ENCODE measurements around the gene HRK. TPM values are rescaled to one million over a fixed set of nuclear protein-coding genes. Genes with fewer than 3 reads are reported as not detected.

Gene HRK
- total RNA-seq, 6 experiments from 2014 or later = not detected

- H3K4me1 Mint-ChIP-seq (ENCODE audit: low read depth) = no peaks in the 10 kb centered on the region
- no peaks in the 10 kb centered on the region for H3K9me3 Mint-ChIP-seq
- DNase-seq = no peak
- TF ChIP-seq, protein P1, sequence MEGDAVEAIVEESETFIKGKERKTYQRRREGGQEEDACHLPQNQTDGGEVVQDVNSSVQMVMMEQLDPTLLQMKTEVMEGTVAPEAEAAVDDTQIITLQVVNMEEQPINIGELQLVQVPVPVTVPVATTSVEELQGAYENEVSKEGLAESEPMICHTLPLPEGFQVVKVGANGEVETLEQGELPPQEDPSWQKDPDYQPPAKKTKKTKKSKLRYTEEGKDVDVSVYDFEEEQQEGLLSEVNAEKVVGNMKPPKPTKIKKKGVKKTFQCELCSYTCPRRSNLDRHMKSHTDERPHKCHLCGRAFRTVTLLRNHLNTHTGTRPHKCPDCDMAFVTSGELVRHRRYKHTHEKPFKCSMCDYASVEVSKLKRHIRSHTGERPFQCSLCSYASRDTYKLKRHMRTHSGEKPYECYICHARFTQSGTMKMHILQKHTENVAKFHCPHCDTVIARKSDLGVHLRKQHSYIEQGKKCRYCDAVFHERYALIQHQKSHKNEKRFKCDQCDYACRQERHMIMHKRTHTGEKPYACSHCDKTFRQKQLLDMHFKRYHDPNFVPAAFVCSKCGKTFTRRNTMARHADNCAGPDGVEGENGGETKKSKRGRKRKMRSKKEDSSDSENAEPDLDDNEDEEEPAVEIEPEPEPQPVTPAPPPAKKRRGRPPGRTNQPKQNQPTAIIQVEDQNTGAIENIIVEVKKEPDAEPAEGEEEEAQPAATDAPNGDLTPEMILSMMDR (IDR thresholded peaks at IDR 0.05) = no peak
- H3K27me3 Mint-ChIP-seq (ENCODE audit: insufficient read depth) = peaks cover 21% of the 10 kb centered on the region
- H3K27ac Mint-ChIP-seq = no peak overlapping the region
- H3K4me3 Mint-ChIP-seq = no peak overlapping the region
- no peaks in the 10 kb centered on the region for H3K36me3 Mint-ChIP-seq (ENCODE audit: low read depth)
Observed at GRCh38 chr12:116887897-116888296, 6.7 kb upstream of the HRK start.

DNA sequence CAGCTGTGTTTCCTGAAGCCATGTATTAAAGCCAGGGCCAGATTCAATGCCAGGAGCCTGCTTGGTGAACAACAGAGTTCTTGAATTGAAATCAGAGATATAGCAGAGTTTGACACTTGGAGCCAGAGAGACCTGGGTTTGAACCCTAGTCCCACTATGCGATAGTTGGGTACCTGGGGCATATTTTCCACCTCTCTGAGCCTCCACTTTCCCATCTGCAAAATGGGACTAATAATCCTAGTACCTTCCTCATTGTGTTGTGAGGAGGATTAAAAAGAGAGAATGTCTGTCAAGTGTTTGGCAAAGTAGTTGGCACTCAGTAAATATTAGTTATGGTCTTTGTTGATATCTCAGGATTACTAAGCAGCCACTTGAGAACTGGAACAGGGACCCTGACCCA lies 6.0 kb upstream of the HRK start:
- H3K27ac Mint-ChIP-seq = no peak overlapping the region
- TF ChIP-seq, protein P1 (IDR thresholded peaks at IDR 0.05) = no peak
- H3K4me3 Mint-ChIP-seq = no peak overlapping the region
- H3K36me3 Mint-ChIP-seq (ENCODE audit: low read depth) = no peaks in the 10 kb centered on the region
- H3K4me1 Mint-ChIP-seq (ENCODE audit: low read depth) = 0 out of 2 replicates have a peak, but pooled peaks cover 6% of the 10 kb centered on the region
- peaks cover 23% of the 10 kb centered on the region for H3K27me3 Mint-ChIP-seq (ENCODE audit: insufficient read depth)
- no peaks in the 10 kb centered on the region for H3K9me3 Mint-ChIP-seq
- DNase-seq = no peak

DNA sequence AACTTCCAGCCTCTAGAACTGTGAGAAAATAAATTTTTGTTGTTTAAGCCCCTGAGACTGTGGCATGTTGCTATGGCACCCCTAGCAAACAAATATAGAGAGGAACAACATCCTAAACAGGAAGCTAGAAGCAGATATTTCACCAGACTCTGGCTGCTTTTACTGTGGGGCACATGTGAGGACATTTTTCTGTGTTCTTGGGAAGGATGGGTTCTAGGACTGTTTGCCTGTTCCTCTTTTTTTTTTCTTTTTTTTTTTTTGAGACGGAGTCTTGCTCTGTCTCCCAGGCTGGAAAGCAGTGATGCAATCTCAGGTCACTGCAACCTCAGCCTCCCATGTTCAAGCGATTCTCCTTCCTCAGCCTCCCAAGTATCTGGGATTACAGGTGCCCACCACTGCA lies 4.2 kb upstream of the HRK start:
- H3K4me1 Mint-ChIP-seq (ENCODE audit: low read depth) = peaks cover 15% of the 10 kb centered on the region
- H3K36me3 Mint-ChIP-seq (ENCODE audit: low read depth) = no peaks in the 10 kb centered on the region
- TF ChIP-seq, protein P1 (IDR thresholded peaks at IDR 0.05) = no peak
- no peak overlapping the region for H3K27ac Mint-ChIP-seq
- no peak overlapping the region for H3K4me3 Mint-ChIP-seq
- peaks cover 23% of the 10 kb centered on the region for H3K27me3 Mint-ChIP-seq (ENCODE audit: insufficient read depth)
- no peak for DNase-seq
- no peaks in the 10 kb centered on the region for H3K9me3 Mint-ChIP-seq

DNA sequence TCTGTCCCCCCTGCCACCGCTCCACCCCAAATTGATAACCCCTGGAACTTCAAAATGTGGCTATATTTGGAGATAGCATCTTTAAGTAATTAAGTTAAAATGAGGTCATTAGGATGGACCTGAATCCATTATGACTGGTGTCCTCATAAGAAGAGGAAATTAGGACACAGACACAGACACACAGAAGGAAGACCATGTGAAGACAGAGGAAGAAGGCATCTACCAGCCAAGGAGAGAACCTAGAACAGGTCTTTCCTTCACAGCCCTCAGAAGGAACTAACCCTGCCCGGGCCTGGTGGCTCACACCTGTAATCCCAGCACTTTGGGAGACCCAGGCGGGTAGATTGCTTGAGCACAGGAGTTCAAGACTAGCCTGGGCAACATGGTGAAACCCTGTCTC lies 3.6 kb upstream of the HRK start:
- H3K27me3 Mint-ChIP-seq (ENCODE audit: insufficient read depth) = peaks cover 30% of the 10 kb centered on the region
- DNase-seq = no peak
- TF ChIP-seq, protein P1 (IDR thresholded peaks at IDR 0.05) = no peak
- H3K4me1 Mint-ChIP-seq (ENCODE audit: low read depth) = peaks cover 21% of the 10 kb centered on the region
- no peak overlapping the region for H3K4me3 Mint-ChIP-seq
- H3K9me3 Mint-ChIP-seq = no peaks in the 10 kb centered on the region
- no peaks in the 10 kb centered on the region for H3K36me3 Mint-ChIP-seq (ENCODE audit: low read depth)
- no peak overlapping the region for H3K27ac Mint-ChIP-seq

DNA sequence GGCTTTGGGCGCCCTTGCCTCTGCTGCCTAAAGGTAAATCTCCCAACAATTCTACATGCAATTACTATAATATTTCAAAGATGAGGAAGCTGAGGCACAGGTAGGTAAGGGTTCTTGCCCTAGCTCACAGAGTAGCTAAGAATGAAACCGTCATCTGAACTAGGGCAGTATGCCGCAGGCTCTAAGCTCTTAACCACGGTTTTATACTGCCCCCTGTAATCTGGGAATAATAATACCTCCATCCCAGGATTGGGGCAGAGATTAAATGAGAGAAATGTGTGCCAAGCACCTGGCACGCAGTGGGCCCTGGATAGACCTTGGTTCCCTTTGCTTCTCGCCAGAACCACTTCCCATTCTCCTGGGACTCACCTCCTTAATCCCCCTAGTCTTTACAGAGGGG lies 1.5 kb upstream of the HRK start:
- DNase-seq = peak; percentile 48
- TF ChIP-seq, protein P1 (IDR thresholded peaks at IDR 0.05) = peak; percentile 69
- H3K9me3 Mint-ChIP-seq = no peaks in the 10 kb centered on the region
- no peak overlapping the region for H3K27ac Mint-ChIP-seq
- H3K36me3 Mint-ChIP-seq (ENCODE audit: low read depth) = no peaks in the 10 kb centered on the region
- peaks cover 32% of the 10 kb centered on the region for H3K4me1 Mint-ChIP-seq (ENCODE audit: low read depth)
- no peak overlapping the region; the same call in 1 of the 2 replicates for H3K4me3 Mint-ChIP-seq
- H3K27me3 Mint-ChIP-seq (ENCODE audit: insufficient read depth) = peaks cover 34% of the 10 kb centered on the region

Data from HFFc6 (cell line).